ENCODE measurements around the gene FZD7.

GRCh38 chr2:202069170-202070067, 35.8 kb downstream of the FZD7 start:
- TF ChIP-seq POLR2A (IDR thresholded peaks at IDR 0.05) = no peak
- no peak for TF ChIP-seq CTCF (IDR thresholded peaks at IDR 0.05)

Data from body of pancreas (tissue), 4 donors.